Activated CD4-positive, alpha-beta T cell treated with anti-CD3 and anti-CD28 coated beads, Interleukin-2, amount 50 U/mL, for 4 hours (primary cell): ENCODE data around the gene CASP1.

Experiments
- DNase-seq, 2 experiments: peaks; one replicate each; pipeline ENCODE4 v3.0.0-alpha.2; 2020

CASP1 gene

DNA sequence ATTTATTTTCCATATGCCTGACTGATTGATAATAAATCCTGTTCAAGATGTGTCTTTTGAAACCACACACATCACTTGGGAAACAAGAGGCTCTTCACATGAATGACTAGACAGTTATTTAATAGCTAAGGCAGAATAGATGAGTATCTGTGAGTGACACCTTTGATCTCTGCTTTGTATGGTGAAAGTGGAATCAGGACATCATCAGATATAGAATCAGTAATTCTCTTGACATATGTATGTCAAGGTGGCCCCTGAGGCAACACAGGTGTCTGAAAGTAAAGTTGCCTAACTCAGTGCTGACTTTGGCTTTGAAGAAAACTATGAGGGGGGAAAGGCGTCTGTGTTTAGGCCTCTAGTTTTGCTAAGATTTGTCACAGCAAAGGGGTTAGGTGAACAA lies 55.1 kb downstream of the CASP1 start:
- no peak for DNase-seq
